CD14-positive monocyte (primary cell): ENCODE measurements around the gene KIAA1328. TPM values are rescaled to one million over a fixed set of nuclear protein-coding genes. Genes with fewer than 3 reads are reported as not detected.

Experiments
- DNase-seq, 3 donors: peaks; one replicate each; pipeline ENCODE4 v3.0.0-alpha.2; 2011 to 2022
- H2AFZ ChIP-seq: 2 replicates; pipeline ENCODE4 v1.6.0; 2012; ENCODE audit warnings: mild to moderate bottlenecking, low read depth, low read length, inconsistent platforms; ENCODE audit not compliant: insufficient read depth, poor library complexity, severe bottlenecking
- H3K27ac ChIP-seq, 2 donors: 1 replicate in 1 of 2; 2 replicates in 1 of 2; pipeline ENCODE4 v1.5.1; 2012 to 2013; ENCODE audit warnings: low read length in 2 of 2, control low read depth in 1 of 2, inconsistent platforms in 1 of 2, low read depth in 1 of 2, mild to moderate bottlenecking in 1 of 2
- H3K27me3 ChIP-seq, 2 donors: one replicate each; pipeline versions ENCODE4 v1.6.0 to v1.6.1; 2011 to 2013; ENCODE audit warnings: low read length in 2 of 2; ENCODE audit not compliant: control insufficient read depth in 2 of 2, insufficient read depth in 2 of 2
- H3K36me3 ChIP-seq, 2 donors: replicated peaks in 1 of 2; 1 replicate in 1 of 2; 2 replicates in 1 of 2; pipeline versions ENCODE4 v1.5.1 to v1.6.1; 2012 to 2013; ENCODE audit warnings: low read length in 2 of 2, control low read depth in 1 of 2, inconsistent platforms in 1 of 2, mild to moderate bottlenecking in 1 of 2; ENCODE audit not compliant: insufficient read depth in 2 of 2, control insufficient read depth in 1 of 2
- H3K4me1 ChIP-seq, 2 donors: 1 replicate in 1 of 2; 2 replicates in 1 of 2; pipeline versions ENCODE4 v1.5.1 to v1.6.1; 2012 to 2013; ENCODE audit warnings: low read length in 2 of 2, control low read depth in 1 of 2, inconsistent platforms in 1 of 2, mild to moderate bottlenecking in 1 of 2, moderate library complexity in 1 of 2; ENCODE audit not compliant: insufficient read depth in 2 of 2, control insufficient read depth in 1 of 2
- H3K4me2 ChIP-seq: replicated peaks from 2 replicates; pipeline ENCODE3; 2012; ENCODE audit warnings: low read length, moderate library complexity, mild to moderate bottlenecking; ENCODE audit not compliant: poor library complexity, severe bottlenecking; ENCODE audit errors: extremely low read depth
- H3K4me3 ChIP-seq, 3 experiments: fragments of 200-600 bp in 1 of 3; sonication (generic) in 1 of 3; replicated peaks in 1 of 3; 1 replicate in 2 of 3; 2 replicates in 1 of 3; pipeline ENCODE4 v1.5.1; 2011 to 2013; ENCODE audit warnings: low read length in 3 of 3, mild to moderate bottlenecking in 3 of 3, control low read depth in 2 of 3, low read depth in 2 of 3, inconsistent platforms in 1 of 3, moderate library complexity in 1 of 3
- H3K79me2 ChIP-seq: 2 replicates; pipeline ENCODE4 v1.6.0; 2012; ENCODE audit warnings: mild to moderate bottlenecking, control low read depth, inconsistent platforms, low read length, moderate library complexity; ENCODE audit not compliant: insufficient read depth
- H3K9ac ChIP-seq: 2 replicates; pipeline ENCODE4 v1.6.0; 2017; ENCODE audit warnings: low read length, mild to moderate bottlenecking; ENCODE audit not compliant: insufficient read depth, poor library complexity, severe bottlenecking
- H3K9me3 ChIP-seq, 2 donors: replicated peaks in 1 of 2; 1 replicate in 1 of 2; 2 replicates in 1 of 2; pipeline versions ENCODE4 v1.5.1 to v1.6.1; 2012 to 2013; ENCODE audit warnings: low read length in 2 of 2, control low read depth in 1 of 2; ENCODE audit not compliant: control insufficient read depth in 1 of 2, insufficient read depth in 1 of 2
- H4K20me1 ChIP-seq: 2 replicates; pipeline ENCODE4 v1.6.0; 2012; ENCODE audit warnings: mild to moderate bottlenecking, low read length, control low read depth, moderate library complexity; ENCODE audit not compliant: insufficient read depth
- H3K27ac Mint-ChIP-seq, 7 donors: one replicate each; pipeline ENCODE4 v1.8.0; 2020; ENCODE audit warnings: mild to moderate bottlenecking in 7 of 7, mixed read lengths in 7 of 7, moderate library complexity in 6 of 7, inconsistent platforms in 2 of 7
- H3K27me3 Mint-ChIP-seq, 3 donors: one replicate each; pipeline ENCODE4 v1.8.0; 2021 to 2022; ENCODE audit warnings: low read depth in 3 of 3, mild to moderate bottlenecking in 3 of 3, mixed read lengths in 3 of 3, moderate library complexity in 3 of 3, inconsistent platforms in 1 of 3
- H3K36me3 Mint-ChIP-seq, 2 donors: one replicate each; pipeline ENCODE4 v1.8.0; 2020; ENCODE audit warnings: mixed read lengths in 2 of 2, inconsistent platforms in 1 of 2, mild to moderate bottlenecking in 1 of 2
- H3K4me1 Mint-ChIP-seq: one replicate; pipeline ENCODE4 v1.8.0; 2020; ENCODE audit warnings: mild to moderate bottlenecking, mixed read lengths
- H3K4me3 Mint-ChIP-seq, 2 donors: one replicate each; pipeline ENCODE4 v1.8.0; 2020; ENCODE audit warnings: mild to moderate bottlenecking in 2 of 2, mixed read lengths in 2 of 2, moderate library complexity in 1 of 2
- H3K9me3 Mint-ChIP-seq, 7 donors: one replicate each; pipeline ENCODE4 v1.8.0; 2020 to 2022; ENCODE audit warnings: mixed read lengths in 7 of 7, mild to moderate bottlenecking in 6 of 7, moderate library complexity in 6 of 7, inconsistent platforms in 2 of 7
- WGBS: methylation state at CpG from one replicate; pipeline ENCODE4 v1.1.5; 2013; ENCODE audit warnings: missing lambda C conversion rate; ENCODE audit not compliant: insufficient coverage; 5-methylcytosine and 5-hydroxymethylcytosine counted together
- intact Hi-C, 2 donors: fragments of 100-400 bp; cut with micrococcal nuclease; formaldehyde crosslinking; loops; one replicate each; pipeline versions ENCODE4 v1.15.0 to v1.15.1; 2023
- polyA plus RNA-seq, 3 donors: library from polyadenylated mRNA; depleted of rRNA in 1 of 3; unstranded in 2 of 3; stranded (reverse) in 1 of 3; fragments of 300-500 nt in 2 of 3; fragments of >200 nt in 1 of 3; fragmentation: Illumina TruSeq in 2 of 3; gene quantifications; 1 replicate in 2 of 3; 2 replicates in 1 of 3; pipeline ENCODE4 v1.2.3, GENCODE V29; 2012 to 2021
- TF ChIP-seq, protein P1 (sequence below): fragments of 200-600 bp; IDR thresholded peaks from one replicate; pipeline ENCODE4 v1.8.0; 2022; ENCODE audit warnings: antibody characterized with exemption, mild to moderate bottlenecking

KIAA1328 gene
- polyA plus RNA-seq, 3 donors, result 3.7 to 3.9 (median 3.8) TPM

DNA sequence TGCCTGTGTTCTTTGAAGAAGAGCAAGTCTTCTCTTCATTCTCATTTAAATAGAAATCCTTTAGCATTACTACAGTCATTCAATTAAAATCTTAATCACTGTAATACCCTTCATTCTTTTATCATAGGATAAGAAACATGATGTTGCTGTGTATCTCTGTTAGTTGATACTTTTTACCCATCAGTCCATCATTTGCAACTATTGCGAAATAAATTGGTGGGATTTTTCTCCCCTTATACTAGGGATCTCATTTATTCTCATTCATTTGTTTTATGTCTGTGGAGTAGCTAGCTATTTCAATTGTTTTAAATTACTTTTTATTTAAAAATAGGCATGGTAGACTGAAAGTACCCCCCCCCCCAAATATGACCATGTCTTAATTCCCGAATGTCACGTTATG is 235.3 kb downstream of the KIAA1328 start:
- TF ChIP-seq, protein P1, sequence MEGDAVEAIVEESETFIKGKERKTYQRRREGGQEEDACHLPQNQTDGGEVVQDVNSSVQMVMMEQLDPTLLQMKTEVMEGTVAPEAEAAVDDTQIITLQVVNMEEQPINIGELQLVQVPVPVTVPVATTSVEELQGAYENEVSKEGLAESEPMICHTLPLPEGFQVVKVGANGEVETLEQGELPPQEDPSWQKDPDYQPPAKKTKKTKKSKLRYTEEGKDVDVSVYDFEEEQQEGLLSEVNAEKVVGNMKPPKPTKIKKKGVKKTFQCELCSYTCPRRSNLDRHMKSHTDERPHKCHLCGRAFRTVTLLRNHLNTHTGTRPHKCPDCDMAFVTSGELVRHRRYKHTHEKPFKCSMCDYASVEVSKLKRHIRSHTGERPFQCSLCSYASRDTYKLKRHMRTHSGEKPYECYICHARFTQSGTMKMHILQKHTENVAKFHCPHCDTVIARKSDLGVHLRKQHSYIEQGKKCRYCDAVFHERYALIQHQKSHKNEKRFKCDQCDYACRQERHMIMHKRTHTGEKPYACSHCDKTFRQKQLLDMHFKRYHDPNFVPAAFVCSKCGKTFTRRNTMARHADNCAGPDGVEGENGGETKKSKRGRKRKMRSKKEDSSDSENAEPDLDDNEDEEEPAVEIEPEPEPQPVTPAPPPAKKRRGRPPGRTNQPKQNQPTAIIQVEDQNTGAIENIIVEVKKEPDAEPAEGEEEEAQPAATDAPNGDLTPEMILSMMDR, result no peak
- H3K9me3 Mint-ChIP-seq, result peaks cover 0 to 11% (median 6%) of the 10 kb centered on the region in 7 donors
- Histone ChIP-seq H3K79me2 (no peaks in the 10 kb centered on the region), H3K27me3 (no peaks in the 10 kb centered on the region), H3K4me1 (no peaks in the 10 kb centered on the region), H4K20me1 (no peaks in the 10 kb centered on the region), H3K4me2 (no peak overlapping the region), H3K36me3 (no peaks in the 10 kb centered on the region), H2AFZ (no peak overlapping the region), H3K9ac (no peak overlapping the region), H3K27ac (no peak overlapping the region), H3K9me3 (no peaks in the 10 kb centered on the region), H3K4me3 (no peak overlapping the region)
- DNase-seq, result no peak
- no peak overlapping the region for H3K27ac Mint-ChIP-seq
- no peak overlapping the region for H3K4me3 Mint-ChIP-seq
- 100% methylated on average over 2 of the region's 3 CpGs for WGBS
- peaks cover 2 to 6% of the 10 kb centered on the region in 2 donors for H3K36me3 Mint-ChIP-seq
- H3K4me1 Mint-ChIP-seq, result no peaks in the 10 kb centered on the region
- H3K27me3 Mint-ChIP-seq, result peaks cover 0 to 4% (median 0%) of the 10 kb centered on the region in 3 donors
- intact Hi-C loops, result no loop called here

DNA sequence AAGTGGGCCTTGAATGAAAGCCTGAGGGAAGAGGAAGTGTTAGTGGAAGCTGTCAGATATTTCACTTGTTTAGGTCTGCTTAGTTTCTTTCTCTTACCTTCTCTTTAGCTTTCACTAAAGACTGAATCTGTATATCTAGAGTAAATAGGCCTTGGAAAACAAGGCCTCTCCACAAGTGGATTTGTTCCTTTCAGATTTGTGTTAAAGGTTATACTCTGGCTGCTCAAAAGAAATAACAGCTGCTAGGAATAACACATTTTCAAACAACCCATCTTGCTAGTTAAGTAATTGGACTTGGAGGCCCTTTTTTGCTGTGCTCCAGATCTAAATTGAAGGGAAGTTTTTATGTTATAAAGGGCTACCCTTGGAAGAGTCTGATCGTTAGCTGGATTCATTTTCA is 236.3 kb downstream of the KIAA1328 start:
- H4K20me1 ChIP-seq, result no peaks in the 10 kb centered on the region
- no peak overlapping the region for H3K4me3 Mint-ChIP-seq
- intact Hi-C loops, result no loop called here
- H3K79me2 ChIP-seq, result no peaks in the 10 kb centered on the region
- H3K27me3 ChIP-seq, result no peaks in the 10 kb centered on the region
- H3K27me3 Mint-ChIP-seq, result peaks cover 0 to 4% (median 0%) of the 10 kb centered on the region in 3 donors
- TF ChIP-seq, protein P1, result no peak
- no peaks in the 10 kb centered on the region for H3K9me3 ChIP-seq
- H3K9ac ChIP-seq, result no peak overlapping the region
- H3K4me3 ChIP-seq, result no peak overlapping the region
- H3K36me3 ChIP-seq, result no peaks in the 10 kb centered on the region
- DNase-seq, result no peak
- no peak overlapping the region for H3K4me2 ChIP-seq
- no peak overlapping the region for H3K27ac Mint-ChIP-seq
- no peak overlapping the region for H3K27ac ChIP-seq
- peaks cover 2 to 9% of the 10 kb centered on the region in 2 donors for H3K36me3 Mint-ChIP-seq
- WGBS, result no CpG with 5 or more reads among the region's 1 CpG
- no peak overlapping the region for H2AFZ ChIP-seq
- peaks cover 0 to 13% (median 6%) of the 10 kb centered on the region in 7 donors for H3K9me3 Mint-ChIP-seq
- H3K4me1 ChIP-seq, result no peaks in the 10 kb centered on the region
- no peaks in the 10 kb centered on the region for H3K4me1 Mint-ChIP-seq
